DND-41 (cell line): ENCODE results near the gene DNAH1.

Source experiments
- ATAC-seq: fragments of 200-7000 bp; cut with Tn5 transposase; 3 replicates; pipeline ENCODE4 v1.9.1; 2021; ENCODE audit warnings: low read depth; ENCODE audit not compliant: insufficient read depth
- DNase-seq: peaks from one replicate; pipeline ENCODE4 v3.0.0-alpha.2; 2020
- H2AFZ ChIP-seq: 2 replicates; pipeline ENCODE4 v1.6.0; 2012; ENCODE audit warnings: low read depth, low read length
- H3K27ac ChIP-seq: 2 replicates; pipeline ENCODE4 v1.5.1; 2012; ENCODE audit warnings: low read length, inconsistent platforms
- H3K27me3 ChIP-seq: fragments of 200-600 bp; sonication (generic); 2 replicates; pipeline ENCODE4 v1.6.0; 2012; ENCODE audit warnings: low read length, mild to moderate bottlenecking, inconsistent platforms; ENCODE audit not compliant: insufficient read depth, poor library complexity
- H3K36me3 ChIP-seq: 2 replicates; pipeline ENCODE4 v1.5.1; 2012; ENCODE audit warnings: low read length, inconsistent platforms; ENCODE audit not compliant: insufficient read depth
- H3K4me1 ChIP-seq: 2 replicates; pipeline ENCODE4 v1.5.1; 2012; ENCODE audit warnings: mild to moderate bottlenecking, low read length; ENCODE audit not compliant: insufficient read depth
- H3K4me2 ChIP-seq: 2 replicates; pipeline ENCODE4 v1.6.0; 2012; ENCODE audit warnings: mild to moderate bottlenecking, moderate library complexity, low read length, inconsistent platforms; ENCODE audit not compliant: insufficient read depth
- H3K4me3 ChIP-seq, 2 experiments: fragments of 200-600 bp in 1 of 2; shearing (Covaris generic) in 1 of 2; 2 replicates each; pipeline ENCODE4 v1.5.1; 2012 to 2016; ENCODE audit warnings: inconsistent platforms in 2 of 2, low read length in 2 of 2, mild to moderate bottlenecking in 2 of 2, low read depth in 1 of 2, moderate library complexity in 1 of 2
- H3K79me2 ChIP-seq: 2 replicates; pipeline ENCODE4 v1.6.0; 2012; ENCODE audit warnings: low read length, inconsistent platforms; ENCODE audit not compliant: insufficient read depth
- H3K9ac ChIP-seq: 2 replicates; pipeline ENCODE4 v1.6.0; 2012; ENCODE audit warnings: low read depth, mild to moderate bottlenecking, inconsistent platforms, low read length, moderate library complexity
- H3K9me3 ChIP-seq: 2 replicates; pipeline ENCODE4 v1.5.1; 2012; ENCODE audit warnings: low read length, moderate library complexity, mild to moderate bottlenecking, inconsistent platforms; ENCODE audit not compliant: insufficient read depth, severe bottlenecking
- H4K20me1 ChIP-seq: 2 replicates; pipeline ENCODE4 v1.6.0; 2012; ENCODE audit warnings: low read length; ENCODE audit not compliant: insufficient read depth
- EZH2 ChIP-seq: IDR thresholded peaks from 3 replicates; pipeline ENCODE4 v1.6.1; 2012; ENCODE audit warnings: borderline replicate concordance, low read depth, mild to moderate bottlenecking, moderate library complexity, low read length, inconsistent platforms; ENCODE audit not compliant: severe bottlenecking
- TF ChIP-seq, protein P1 (sequence below): IDR thresholded peaks from 2 replicates; pipeline ENCODE4 v1.5.1; 2012; ENCODE audit warnings: borderline replicate concordance, low read length, moderate library complexity, mild to moderate bottlenecking; ENCODE audit not compliant: poor library complexity, severe bottlenecking; ENCODE audit errors: extremely low read depth

Gene DNAH1

DNA sequence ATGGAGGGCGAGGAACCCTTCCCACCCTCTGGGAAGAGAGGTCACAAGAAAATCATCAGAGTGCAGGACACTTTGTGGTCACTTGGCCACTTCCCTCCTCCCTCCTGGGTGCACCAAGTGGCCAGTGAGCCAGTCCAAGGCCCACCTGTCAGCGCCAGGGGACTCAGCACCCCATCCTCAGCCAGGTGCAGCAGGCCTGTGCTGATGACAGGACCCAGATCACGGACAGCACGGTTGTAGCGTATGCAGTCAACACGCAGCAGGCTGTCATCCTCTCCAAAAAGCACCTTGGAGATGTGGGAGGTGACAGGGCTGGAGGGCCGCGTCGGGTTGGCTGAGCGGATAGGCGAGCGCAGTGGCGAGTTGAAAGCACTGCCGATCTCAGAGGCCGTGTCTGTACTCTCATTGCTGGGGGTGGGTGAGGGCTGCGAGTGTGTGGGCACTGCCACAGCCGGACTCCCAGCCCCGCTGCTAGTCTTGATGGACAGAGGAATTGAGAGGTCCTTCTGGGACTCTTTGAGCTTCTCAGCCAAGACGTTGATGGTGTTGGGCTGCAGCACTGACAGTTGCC lies 87.2 kb downstream of the DNAH1 start:
- Histone ChIP-seq H3K4me3 (no peak overlapping the region), H2AFZ (no peak overlapping the region), H3K27me3 (no peaks in the 10 kb centered on the region), H3K9ac (no peak overlapping the region), H3K4me1 (peaks cover 18% of the 10 kb centered on the region), H3K79me2 (peaks cover 17% of the 10 kb centered on the region), H4K20me1 (peaks cover 40% of the 10 kb centered on the region), H3K4me2 (no peak overlapping the region), H3K27ac (no peak overlapping the region), H3K36me3 (peaks cover 84% of the 10 kb centered on the region), H3K9me3 (no peaks in the 10 kb centered on the region)
- ATAC-seq = no peak
- TF ChIP-seq, protein P1, sequence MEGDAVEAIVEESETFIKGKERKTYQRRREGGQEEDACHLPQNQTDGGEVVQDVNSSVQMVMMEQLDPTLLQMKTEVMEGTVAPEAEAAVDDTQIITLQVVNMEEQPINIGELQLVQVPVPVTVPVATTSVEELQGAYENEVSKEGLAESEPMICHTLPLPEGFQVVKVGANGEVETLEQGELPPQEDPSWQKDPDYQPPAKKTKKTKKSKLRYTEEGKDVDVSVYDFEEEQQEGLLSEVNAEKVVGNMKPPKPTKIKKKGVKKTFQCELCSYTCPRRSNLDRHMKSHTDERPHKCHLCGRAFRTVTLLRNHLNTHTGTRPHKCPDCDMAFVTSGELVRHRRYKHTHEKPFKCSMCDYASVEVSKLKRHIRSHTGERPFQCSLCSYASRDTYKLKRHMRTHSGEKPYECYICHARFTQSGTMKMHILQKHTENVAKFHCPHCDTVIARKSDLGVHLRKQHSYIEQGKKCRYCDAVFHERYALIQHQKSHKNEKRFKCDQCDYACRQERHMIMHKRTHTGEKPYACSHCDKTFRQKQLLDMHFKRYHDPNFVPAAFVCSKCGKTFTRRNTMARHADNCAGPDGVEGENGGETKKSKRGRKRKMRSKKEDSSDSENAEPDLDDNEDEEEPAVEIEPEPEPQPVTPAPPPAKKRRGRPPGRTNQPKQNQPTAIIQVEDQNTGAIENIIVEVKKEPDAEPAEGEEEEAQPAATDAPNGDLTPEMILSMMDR = no peak
- no peak for TF ChIP-seq EZH2
- DNase-seq = no peak

DNA sequence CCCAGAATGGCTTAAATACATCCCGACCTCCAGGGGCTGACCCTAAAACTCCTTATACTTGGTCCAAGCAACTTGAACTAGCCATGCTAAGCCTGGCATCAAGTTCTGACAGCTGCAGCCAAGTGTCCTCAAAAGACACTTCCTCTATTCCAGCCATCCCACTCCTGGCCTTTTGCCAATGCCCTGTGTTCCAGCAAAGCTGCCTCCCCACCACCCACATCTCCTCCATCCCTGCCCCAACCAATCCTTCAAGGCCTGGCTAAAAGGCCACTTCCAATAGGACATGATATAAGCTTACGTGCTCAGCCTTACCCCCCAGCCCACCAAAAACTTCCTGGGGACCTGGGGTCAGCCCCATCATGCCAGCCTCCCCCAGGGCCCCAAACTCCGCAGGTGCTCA lies 87.8 kb downstream of the DNAH1 start:
- H3K9ac ChIP-seq = no peak overlapping the region
- peaks cover 24% of the 10 kb centered on the region for H3K4me1 ChIP-seq
- no peak overlapping the region for H2AFZ ChIP-seq
- H3K27ac ChIP-seq = no peak overlapping the region
- H4K20me1 ChIP-seq = peaks cover 46% of the 10 kb centered on the region
- no peak overlapping the region for H3K4me3 ChIP-seq
- H3K79me2 ChIP-seq = peaks cover 23% of the 10 kb centered on the region
- H3K36me3 ChIP-seq = peaks cover 90% of the 10 kb centered on the region
- no peaks in the 10 kb centered on the region for H3K9me3 ChIP-seq
- TF ChIP-seq, protein P1 = no peak
- TF ChIP-seq EZH2 = no peak
- ATAC-seq (no peak), DNase-seq (no peak)
- H3K27me3 ChIP-seq = no peaks in the 10 kb centered on the region
- H3K4me2 ChIP-seq = no peak overlapping the region

- Histone ChIP-seq H2AFZ (no peak overlapping the region), H3K27me3 (no peaks in the 10 kb centered on the region), H3K36me3 (peaks cover 92% of the 10 kb centered on the region), H3K9me3 (no peaks in the 10 kb centered on the region), H4K20me1 (peaks cover 49% of the 10 kb centered on the region), H3K27ac (no peak overlapping the region), H3K4me2 (no peak overlapping the region), H3K9ac (no peak overlapping the region), H3K4me1 (peaks cover 29% of the 10 kb centered on the region), H3K79me2 (peaks cover 28% of the 10 kb centered on the region), H3K4me3 (no peak overlapping the region)
- DNase-seq (no peak), ATAC-seq (no peak)
- TF ChIP-seq, protein P1 = no peak
- no peak for TF ChIP-seq EZH2
Observed at GRCh38 chr3:52404391-52404790, 88.3 kb downstream of the DNAH1 start.

GRCh38 chr3:52405066-52405465 lies 88.9 kb downstream of the DNAH1 start:
- no peak overlapping the region for H3K4me2 ChIP-seq
- ATAC-seq (no peak), DNase-seq (no peak)
- no peaks in the 10 kb centered on the region for H3K27me3 ChIP-seq
- H3K9me3 ChIP-seq = no peaks in the 10 kb centered on the region
- H3K36me3 ChIP-seq = peaks cover 91% of the 10 kb centered on the region
- TF ChIP-seq, protein P1 = no peak
- TF ChIP-seq EZH2 = no peak
- no peak overlapping the region for H3K27ac ChIP-seq
- H3K4me3 ChIP-seq = no peak overlapping the region
- no peak overlapping the region; the same call in 1 of the 2 replicates for H3K9ac ChIP-seq
- peaks cover 50% of the 10 kb centered on the region for H4K20me1 ChIP-seq
- H3K4me1 ChIP-seq = peaks cover 29% of the 10 kb centered on the region
- H2AFZ ChIP-seq = no peak overlapping the region
- peaks cover 31% of the 10 kb centered on the region for H3K79me2 ChIP-seq
